ENCODE data around the gene TSACC.
A peak's percentile ranks its signal among the peaks of the same experiment; 100 is the strongest.

TSACC gene

DNA sequence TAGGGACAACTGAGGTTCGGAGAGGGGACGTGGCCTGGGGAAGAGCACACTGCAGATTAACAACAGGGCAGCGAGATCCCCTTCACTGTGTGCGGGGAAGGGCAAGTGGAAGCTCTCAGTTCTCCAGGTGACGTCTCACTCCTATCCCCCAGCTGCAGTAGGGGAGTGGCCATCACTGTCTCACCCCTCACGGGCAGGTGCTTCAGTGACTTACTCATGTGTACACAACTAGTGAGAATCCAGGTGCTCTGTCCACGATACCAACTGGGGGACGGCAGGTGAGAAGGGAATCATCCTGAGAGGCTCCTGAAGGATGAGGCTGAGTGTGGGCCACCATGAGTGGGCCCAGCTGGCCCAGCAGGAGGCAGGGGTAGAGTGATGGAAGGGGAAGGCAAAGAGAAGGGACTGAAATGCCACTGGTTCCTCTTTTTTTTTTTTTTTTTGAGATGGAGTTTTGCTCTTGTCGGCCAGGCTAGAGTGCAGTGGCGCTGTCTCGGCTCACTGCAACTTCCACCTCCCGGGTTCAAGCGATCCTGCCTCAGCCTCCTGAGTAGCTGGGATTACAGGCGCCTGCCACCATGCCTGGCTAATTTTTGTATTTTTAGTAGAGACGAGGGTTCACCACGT is 56.6 kb downstream of the TSACC start:
- DNase-seq, result peak; percentile 100

All from DMS53 (cell line).